ENCODE data around the gene TRMT44. TPM values are rescaled to one million over a fixed set of nuclear protein-coding genes. Genes with fewer than 3 reads are reported as not detected.

The TRMT44 gene
- total and polyA plus RNA-seq, 12 donors, result 6.0 to 26.2 (median 12.5) TPM

DNA sequence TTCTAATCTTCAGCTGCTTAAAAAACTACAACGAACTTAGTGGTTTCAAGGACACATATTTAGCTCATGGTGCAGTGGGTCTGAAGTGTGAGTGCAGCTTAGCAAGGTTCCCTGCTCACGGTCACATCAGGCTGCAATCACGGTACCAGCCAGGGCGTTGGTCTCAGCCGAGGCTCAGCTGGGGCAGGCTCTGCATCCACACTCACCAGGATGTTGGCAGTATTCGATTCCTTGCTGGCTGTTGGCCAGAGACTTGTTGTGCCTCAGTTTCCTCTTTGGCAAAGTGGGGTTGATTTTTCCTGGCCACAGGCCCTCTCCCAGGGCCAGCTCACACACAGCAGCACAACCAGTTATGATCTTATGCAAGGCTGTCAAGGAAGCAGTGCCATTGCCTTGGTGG is 61.8 kb downstream of the TRMT44 start:
- 60 to 85% (median 72%) methylated on average over 4 to 6 of the region's 6 CpGs for WGBS, 4 donors
- H3K4me1 ChIP-seq (replicated peaks in 1 of 2), result no peaks in the 10 kb centered on the region
- no peaks in the 10 kb centered on the region for H3K27me3 ChIP-seq
- no peak overlapping the region for H3K4me3 ChIP-seq
- H3K9me3 ChIP-seq (replicated peaks in 1 of 3), result no peaks in the 10 kb centered on the region
- no peaks in the 10 kb centered on the region for H3K36me3 ChIP-seq (replicated peaks in 1 of 2)
- TF ChIP-seq POLR2A (IDR thresholded peaks at IDR 0.05) (no peak), CTCF (IDR thresholded peaks at IDR 0.05) (no peak)
- H3K27ac ChIP-seq, result no peak overlapping the region
- no peak for DNase-seq
- intact Hi-C loops (cut with DNase I), result no loop called here

- TF ChIP-seq POLR2A (IDR thresholded peaks at IDR 0.05) (no peak), CTCF (IDR thresholded peaks at IDR 0.05) (no peak)
- H3K27me3 ChIP-seq, result no peaks in the 10 kb centered on the region
- no peaks in the 10 kb centered on the region for H3K36me3 ChIP-seq (replicated peaks in 1 of 2)
- no peaks in the 10 kb centered on the region for H3K4me1 ChIP-seq (replicated peaks in 1 of 2)
- H3K4me3 ChIP-seq, result no peak overlapping the region
- no peaks in the 10 kb centered on the region for H3K9me3 ChIP-seq (replicated peaks in 1 of 3)
- DNase-seq, result no peak
- 59 to 77% (median 68%) methylated on average over 6 to 13 of the region's 13 CpGs for WGBS, 4 donors
- intact Hi-C loops (cut with DNase I), result no loop called here
- H3K27ac ChIP-seq, result no peak overlapping the region
Observed at GRCh38 chr4:8502836-8503585, 62.4 kb downstream of the TRMT44 start.

DNA sequence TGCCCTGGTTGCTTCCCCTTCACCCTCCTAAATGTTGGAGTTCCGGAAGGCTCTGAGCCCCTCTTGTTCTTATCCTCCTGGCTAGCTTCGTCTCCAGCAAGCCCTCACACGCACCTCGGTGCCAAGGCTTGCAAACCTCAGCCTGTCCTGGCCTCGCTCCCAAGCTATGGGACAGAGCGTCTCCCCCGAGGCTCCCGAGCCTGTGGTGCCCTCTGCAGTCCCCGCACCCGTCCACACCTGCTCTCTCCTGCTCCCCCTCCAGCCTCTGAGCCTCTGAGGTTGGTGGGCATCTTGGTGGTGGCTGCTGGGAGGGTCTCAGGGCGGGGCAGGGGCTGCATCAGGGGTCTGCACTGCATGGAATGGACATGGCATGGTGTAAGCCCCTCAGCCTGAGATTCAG is 63.2 kb downstream of the TRMT44 start:
- DNase-seq, result no peak
- TF ChIP-seq CTCF (IDR thresholded peaks at IDR 0.05) (no peak), POLR2A (IDR thresholded peaks at IDR 0.05) (no peak)
- no peaks in the 10 kb centered on the region for H3K4me1 ChIP-seq (replicated peaks in 1 of 2)
- H3K27ac ChIP-seq, result no peak overlapping the region
- 70 to 78% (median 74%) methylated on average over 11 of the region's 11 CpGs for WGBS, 4 donors
- intact Hi-C loops (cut with DNase I), result no loop called here
- no peaks in the 10 kb centered on the region for H3K36me3 ChIP-seq (replicated peaks in 1 of 2)
- no peaks in the 10 kb centered on the region for H3K27me3 ChIP-seq
- H3K4me3 ChIP-seq, result no peak overlapping the region
- no peaks in the 10 kb centered on the region for H3K9me3 ChIP-seq (replicated peaks in 1 of 3)

GRCh38 chr4:8504279-8505007 is 63.9 kb downstream of the TRMT44 start:
- Histone ChIP-seq H3K27me3 (no peaks in the 10 kb centered on the region), H3K36me3 (replicated peaks in 1 of 2) (no peaks in the 10 kb centered on the region), H3K4me1 (replicated peaks in 1 of 2) (no peaks in the 10 kb centered on the region), H3K9me3 (replicated peaks in 1 of 3) (no peaks in the 10 kb centered on the region), H3K27ac (no peak overlapping the region), H3K4me3 (no peak overlapping the region)
- DNase-seq, result no peak
- intact Hi-C loops (cut with DNase I), result no loop called here
- 59 to 71% (median 64%) methylated on average over 9 to 15 of the region's 15 CpGs for WGBS, 4 donors
- TF ChIP-seq POLR2A (IDR thresholded peaks at IDR 0.05), result no peak
- no peak for TF ChIP-seq CTCF (IDR thresholded peaks at IDR 0.05)

All from adrenal gland (tissue), 12 donors.